ENCODE measurements around the gene P4HA3. TPM values are rescaled to one million over a fixed set of nuclear protein-coding genes. Genes with fewer than 3 reads are reported as not detected.

P4HA3 gene
- total RNA-seq, 1 donor from 2014 or later, result 1.7 TPM

GRCh38 chr11:74237541-74237940 lies 73.9 kb downstream of the P4HA3 start:
- no peak for TF ChIP-seq CTCF (IDR thresholded peaks at IDR 0.05)
- TF ChIP-seq POLR2A (IDR thresholded peaks at IDR 0.05), result no peak
- TF ChIP-seq POLR2AphosphoS5 (IDR thresholded peaks at IDR 0.05; ENCODE audit: insufficient read depth in 1 of 2, low read depth in 1 of 2), result no peak
- Histone ChIP-seq H3K4me1 (no peaks in the 10 kb centered on the region), H3K4me3 (no peak overlapping the region), H3K27ac (no peak overlapping the region), H3K27me3 (no peaks in the 10 kb centered on the region), H3K9me3 (no peaks in the 10 kb centered on the region), H3K36me3 (peaks cover 0 to 40% of the 10 kb centered on the region in 2 donors)
- DNase-seq (ENCODE audit: extremely low spot score in 2 of 2), result no peak
- intact Hi-C loops (cut with DNase I), result no loop called here

- peaks cover 0 to 58% of the 10 kb centered on the region in 2 donors for H3K36me3 ChIP-seq
- no peak for DNase-seq (ENCODE audit: extremely low spot score in 2 of 2)
- intact Hi-C loops (cut with DNase I), result no loop called here
- no peaks in the 10 kb centered on the region for H3K9me3 ChIP-seq
- H3K27me3 ChIP-seq, result no peaks in the 10 kb centered on the region
- no peak overlapping the region for H3K4me3 ChIP-seq
- H3K27ac ChIP-seq, result no peak overlapping the region
- no peaks in the 10 kb centered on the region for H3K4me1 ChIP-seq
- TF ChIP-seq POLR2AphosphoS5 (IDR thresholded peaks at IDR 0.05; ENCODE audit: insufficient read depth in 1 of 2, low read depth in 1 of 2) (no peak), POLR2A (IDR thresholded peaks at IDR 0.05) (no peak), CTCF (IDR thresholded peaks at IDR 0.05) (no peak)
Observed at GRCh38 chr11:74235121-74235520, 76.3 kb downstream of the P4HA3 start.

DNA sequence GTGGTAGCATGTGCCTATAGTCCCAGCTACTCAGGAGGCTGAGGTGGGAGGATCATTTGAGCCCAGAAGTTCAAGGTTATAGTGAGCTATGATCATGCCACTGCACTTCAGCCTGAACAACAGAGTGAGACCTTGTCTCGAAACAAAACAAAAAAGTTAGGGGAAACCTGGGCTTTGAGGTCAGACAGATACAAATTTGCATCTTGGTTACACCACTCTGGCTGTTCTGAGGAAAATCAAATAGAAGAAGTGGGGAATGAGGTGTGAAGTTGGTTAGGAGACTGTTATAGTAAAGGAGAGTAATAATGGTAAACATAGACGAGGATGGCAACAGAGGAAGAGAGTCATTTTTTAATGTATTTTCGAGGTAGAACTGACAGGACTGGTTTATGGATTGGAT lies 77.8 kb downstream of the P4HA3 start:
- H3K36me3 ChIP-seq, result peaks cover 0 to 50% of the 10 kb centered on the region in 2 donors

DNA sequence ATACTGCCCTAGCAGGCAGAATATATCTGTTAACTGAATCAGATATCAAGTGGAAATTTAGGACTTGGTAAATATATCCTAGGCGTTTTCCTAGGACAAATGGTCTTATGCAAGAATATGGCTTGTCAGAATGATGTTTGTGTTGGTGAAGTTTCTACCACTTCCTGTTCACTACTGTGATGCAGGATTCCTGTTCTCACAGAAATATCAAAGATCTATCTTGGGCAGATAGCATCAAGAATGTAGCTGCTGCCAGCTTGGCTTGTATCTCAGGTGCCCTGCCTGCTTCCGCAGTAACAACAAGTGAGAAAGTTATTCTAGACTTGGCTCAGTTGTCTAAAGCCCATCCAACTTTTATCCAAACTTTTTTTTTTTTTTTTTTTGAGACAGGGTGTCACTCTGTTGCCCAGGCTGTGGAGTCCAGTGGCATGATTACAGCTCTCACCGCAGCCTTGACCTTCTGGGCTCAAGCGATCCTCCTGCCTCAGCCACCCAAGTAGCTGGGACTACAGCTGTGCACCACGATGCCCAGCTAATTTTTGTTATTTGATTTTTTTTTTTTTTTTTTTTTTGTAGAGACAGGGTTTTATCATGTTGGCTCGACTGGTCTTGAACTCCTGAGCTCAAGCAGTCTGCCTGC lies 79.0 kb downstream of the P4HA3 start:
- Histone ChIP-seq H3K27me3 (no peaks in the 10 kb centered on the region), H3K9me3 (no peaks in the 10 kb centered on the region), H3K4me1 (no peaks in the 10 kb centered on the region), H3K4me3 (no peak overlapping the region), H3K36me3 (peaks cover 0 to 37% of the 10 kb centered on the region in 2 donors), H3K27ac (no peak overlapping the region)
- no peak for TF ChIP-seq POLR2AphosphoS5 (IDR thresholded peaks at IDR 0.05; ENCODE audit: insufficient read depth in 1 of 2, low read depth in 1 of 2)
- TF ChIP-seq CTCF (IDR thresholded peaks at IDR 0.05), result no peak
- TF ChIP-seq POLR2A (IDR thresholded peaks at IDR 0.05), result no peak
- intact Hi-C loops (cut with DNase I), result no loop called here
- DNase-seq (ENCODE audit: extremely low spot score in 2 of 2), result no peak

More for the DNA sequence above, 77.8 kb downstream of the P4HA3 start:
- Histone ChIP-seq H3K9me3 (no peaks in the 10 kb centered on the region), H3K27me3 (no peaks in the 10 kb centered on the region), H3K4me3 (no peak overlapping the region), H3K4me1 (no peaks in the 10 kb centered on the region), H3K27ac (no peak overlapping the region)
- intact Hi-C loops (cut with DNase I), result no loop called here
- no peak for DNase-seq (ENCODE audit: extremely low spot score in 2 of 2)
- TF ChIP-seq POLR2A (IDR thresholded peaks at IDR 0.05) (no peak), POLR2AphosphoS5 (IDR thresholded peaks at IDR 0.05; ENCODE audit: insufficient read depth in 1 of 2, low read depth in 1 of 2) (no peak), CTCF (IDR thresholded peaks at IDR 0.05) (no peak)

GRCh38 chr11:74226907-74227306 lies 84.5 kb downstream of the P4HA3 start:
- intact Hi-C loops (cut with DNase I), result no loop called here
- peaks cover 0 to 21% of the 10 kb centered on the region in 2 donors for H3K36me3 ChIP-seq
- H3K27ac ChIP-seq, result no peak overlapping the region
- H3K4me3 ChIP-seq, result no peak overlapping the region
- no peaks in the 10 kb centered on the region for H3K27me3 ChIP-seq
- H3K4me1 ChIP-seq, result no peaks in the 10 kb centered on the region
- no peak for DNase-seq (ENCODE audit: extremely low spot score in 2 of 2)
- no peaks in the 10 kb centered on the region for H3K9me3 ChIP-seq
- TF ChIP-seq POLR2A (IDR thresholded peaks at IDR 0.05) (no peak), POLR2AphosphoS5 (IDR thresholded peaks at IDR 0.05; ENCODE audit: insufficient read depth in 1 of 2, low read depth in 1 of 2) (no peak), CTCF (IDR thresholded peaks at IDR 0.05) (no peak)
